Measurements from ENCODE around the gene TGFB3. TPM values are rescaled to one million over a fixed set of nuclear protein-coding genes. Genes with fewer than 3 reads are reported as not detected.

TGFB3 gene
- total RNA-seq, 2 donors from 2014 or later = 6.1 to 6.8 TPM

GRCh38 chr14:75971509-75971908 lies 10.3 kb downstream of the TGFB3 start:
- no peak overlapping the region for H3K27ac Mint-ChIP-seq
- no peaks in the 10 kb centered on the region for H3K9me3 ChIP-seq (ENCODE audit: control insufficient read depth, low read length)
- no peak for TF ChIP-seq CTCF (conservative IDR thresholded peaks at IDR 0.05)
- peaks cover 40% of the 10 kb centered on the region for H3K4me1 Mint-ChIP-seq
- 93% methylated on average over 12 to 15 of the region's 15 CpGs for WGBS, 2 experiments (ENCODE audit: insufficient coverage in 1 of 2, insufficient read length in 1 of 2)
- H3K36me3 ChIP-seq (ENCODE audit: control insufficient read depth, insufficient read depth, low read length) = no peaks in the 10 kb centered on the region
- DNase-seq = no peak
- H3K9me3 Mint-ChIP-seq = no peaks in the 10 kb centered on the region
- no peaks in the 10 kb centered on the region for H3K27me3 Mint-ChIP-seq (ENCODE audit: insufficient read depth)
- H3K4me3 Mint-ChIP-seq = no peak overlapping the region
- peaks cover under 1% of the 10 kb centered on the region for H3K36me3 Mint-ChIP-seq (ENCODE audit: low read depth)
- H3K4me3 ChIP-seq (ENCODE audit: low read length) = no peak overlapping the region
- H3K27ac ChIP-seq (ENCODE audit: low read depth, low read length) = no peak overlapping the region
- peaks cover 5% of the 10 kb centered on the region for H3K27me3 ChIP-seq (ENCODE audit: control insufficient read depth, insufficient read depth, low read length, poor library complexity, severe bottlenecking)
- H3K9ac ChIP-seq (ENCODE audit: extremely low read depth, low read length, poor library complexity, severe bottlenecking) = no peak overlapping the region
- peaks cover 10% of the 10 kb centered on the region for H3K4me1 ChIP-seq (ENCODE audit: control insufficient read depth, insufficient read depth, low read length)

GRCh38 chr14:75970989-75971388 lies 10.8 kb downstream of the TGFB3 start:
- Histone ChIP-seq H3K27me3 (ENCODE audit: control insufficient read depth, insufficient read depth, low read length, poor library complexity, severe bottlenecking) (peaks cover 10% of the 10 kb centered on the region), H3K4me1 (ENCODE audit: control insufficient read depth, insufficient read depth, low read length) (peaks cover 10% of the 10 kb centered on the region), H3K9ac (ENCODE audit: extremely low read depth, low read length, poor library complexity, severe bottlenecking) (no peak overlapping the region), H3K9me3 (ENCODE audit: control insufficient read depth, low read length) (no peaks in the 10 kb centered on the region), H3K27ac (ENCODE audit: low read depth, low read length) (no peak overlapping the region), H3K4me3 (ENCODE audit: low read length) (no peak overlapping the region), H3K36me3 (ENCODE audit: control insufficient read depth, insufficient read depth, low read length) (no peaks in the 10 kb centered on the region)
- DNase-seq = peak; percentile 59
- Mint-ChIP-seq H3K4me1 (peaks cover 37% of the 10 kb centered on the region), H3K9me3 (no peaks in the 10 kb centered on the region), H3K36me3 (ENCODE audit: low read depth) (peaks cover 4% of the 10 kb centered on the region), H3K27ac (no peak overlapping the region), H3K4me3 (no peak overlapping the region), H3K27me3 (ENCODE audit: insufficient read depth) (peaks cover under 1% of the 10 kb centered on the region)
- 91 to 96% methylated on average over 9 of the region's 9 CpGs for WGBS, 2 experiments (ENCODE audit: insufficient coverage in 1 of 2, insufficient read length in 1 of 2)
- TF ChIP-seq CTCF (conservative IDR thresholded peaks at IDR 0.05) = peak; percentile 41

GRCh38 chr14:75969891-75970290 lies 11.9 kb downstream of the TGFB3 start:
- Mint-ChIP-seq H3K27me3 (ENCODE audit: insufficient read depth) (peaks cover 2% of the 10 kb centered on the region), H3K4me1 (peaks cover 37% of the 10 kb centered on the region), H3K36me3 (ENCODE audit: low read depth) (peaks cover 6% of the 10 kb centered on the region), H3K4me3 (no peak overlapping the region), H3K27ac (no peak overlapping the region), H3K9me3 (no peaks in the 10 kb centered on the region)
- Histone ChIP-seq H3K27ac (ENCODE audit: low read depth, low read length) (no peak overlapping the region), H3K9me3 (ENCODE audit: control insufficient read depth, low read length) (no peaks in the 10 kb centered on the region), H3K36me3 (ENCODE audit: control insufficient read depth, insufficient read depth, low read length) (no peaks in the 10 kb centered on the region), H3K4me3 (ENCODE audit: low read length) (no peak overlapping the region), H3K27me3 (ENCODE audit: control insufficient read depth, insufficient read depth, low read length, poor library complexity, severe bottlenecking) (peaks cover 15% of the 10 kb centered on the region), H3K4me1 (ENCODE audit: control insufficient read depth, insufficient read depth, low read length) (peaks cover 10% of the 10 kb centered on the region), H3K9ac (ENCODE audit: extremely low read depth, low read length, poor library complexity, severe bottlenecking) (no peak overlapping the region)
- peak; percentile 48 for DNase-seq
- no peak for TF ChIP-seq CTCF (conservative IDR thresholded peaks at IDR 0.05)
- 80 to 100% methylated on average over 5 to 8 of the region's 8 CpGs for WGBS, 2 experiments (ENCODE audit: insufficient coverage in 1 of 2, insufficient read length in 1 of 2)

All from endodermal cell (in vitro differentiated cells).